Karpas-422 (cell line): ENCODE measurements around the gene CSNK1D. TPM values are rescaled to one million over a fixed set of nuclear protein-coding genes. Genes with fewer than 3 reads are reported as not detected.
"Not testable (repeated sequence)": the region's sequence is repeated elsewhere in the genome, so short reads cannot be mapped to it uniquely, and the experiment has no call there.

Source experiments
- DNase-seq: peaks from one replicate; pipeline ENCODE4 v3.0.0-alpha.2; 2015
- H2AFZ ChIP-seq: fragments of 200-600 bp; sonication (generic); 2 replicates; pipeline ENCODE4 v1.6.1; 2014; ENCODE audit warnings: antibody characterized with exemption, low read length, mixed read lengths
- H3K27ac ChIP-seq: fragments of 200-600 bp; sonication (generic); 2 replicates; pipeline ENCODE4 v1.5.1; 2014; ENCODE audit warnings: mild to moderate bottlenecking, low read length, moderate library complexity
- H3K27me3 ChIP-seq: fragments of 200-600 bp; sonication (generic); 2 replicates; pipeline ENCODE4 v1.6.1; 2014; ENCODE audit warnings: low read length, mixed read lengths
- H3K36me3 ChIP-seq: fragments of 200-600 bp; sonication (generic); 2 replicates; pipeline ENCODE4 v1.6.1; 2014; ENCODE audit warnings: low read length, mixed read lengths; ENCODE audit not compliant: insufficient read depth
- H3K4me1 ChIP-seq: fragments of 200-600 bp; sonication (generic); 2 replicates; pipeline ENCODE4 v1.6.1; 2014; ENCODE audit warnings: mild to moderate bottlenecking, low read length, mixed read lengths
- H3K4me2 ChIP-seq: fragments of 200-600 bp; sonication (generic); 2 replicates; pipeline ENCODE4 v1.6.1; 2014; ENCODE audit warnings: low read length, low read depth, mild to moderate bottlenecking; ENCODE audit not compliant: poor library complexity, severe bottlenecking
- H3K4me3 ChIP-seq: fragments of 200-600 bp; sonication (generic); 2 replicates; pipeline ENCODE4 v1.5.1; 2014; ENCODE audit warnings: mild to moderate bottlenecking, antibody characterized with exemption, low read length, mixed read lengths
- H3K79me2 ChIP-seq: fragments of 200-600 bp; sonication (generic); 2 replicates; pipeline ENCODE4 v1.6.1; 2014; ENCODE audit warnings: mild to moderate bottlenecking, low read length, mixed read lengths
- H3K9ac ChIP-seq: fragments of 200-600 bp; sonication (generic); 2 replicates; pipeline ENCODE4 v1.6.0; 2014; ENCODE audit warnings: low read length
- H3K9me2 ChIP-seq: fragments of 200-600 bp; sonication (generic), shearing (Covaris generic); replicated peaks from 2 replicates; pipeline ENCODE4 v1.6.0; 2014; ENCODE audit warnings: mild to moderate bottlenecking, low read length, moderate library complexity; ENCODE audit not compliant: insufficient read depth
- H3K9me3 ChIP-seq: fragments of 300-700, 200-600 bp; sonication (generic); 2 replicates; pipeline ENCODE4 v1.6.1; 2014; ENCODE audit warnings: low read length, mixed read lengths
- H4K20me1 ChIP-seq: fragments of 200-600 bp; sonication (generic); 2 replicates; pipeline ENCODE4 v1.6.1; 2014; ENCODE audit warnings: mild to moderate bottlenecking, antibody characterized with exemption, low read length, low read depth; ENCODE audit not compliant: insufficient read depth
- total RNA-seq: library from RNA; depleted of rRNA; stranded (reverse); fragments of >200 nt; shearing (Covaris generic); gene quantifications from 2 replicates; pipeline ENCODE4 v1.2.3, GENCODE V29; 2014; ENCODE audit warnings: low replicate concordance; rRNA removed

CSNK1D gene
- total RNA-seq, 1 experiment from 2014 or later, result 30.6 TPM

- H3K9me3 ChIP-seq, result no peaks in the 10 kb centered on the region
Measured at GRCh38 chr17:82199496-82199895, 74.0 kb downstream of the CSNK1D start.

GRCh38 chr17:82198092-82198491 is 75.4 kb downstream of the CSNK1D start:
- H3K79me2 ChIP-seq, result no peaks in the 10 kb centered on the region
- H3K4me1 ChIP-seq, result no peaks in the 10 kb centered on the region
- H3K9me3 ChIP-seq, result no peaks in the 10 kb centered on the region
- no peaks in the 10 kb centered on the region for H3K27me3 ChIP-seq
- no peak overlapping the region for H3K4me2 ChIP-seq
- DNase-seq, result no peak
- H3K4me3 ChIP-seq, result no peak overlapping the region
- no peak overlapping the region for H3K9ac ChIP-seq
- no peaks in the 10 kb centered on the region for H3K9me2 ChIP-seq
- H3K36me3 ChIP-seq, result no peaks in the 10 kb centered on the region
- no peak overlapping the region for H3K27ac ChIP-seq
- H4K20me1 ChIP-seq, result no peaks in the 10 kb centered on the region
- no peak overlapping the region for H2AFZ ChIP-seq

More at GRCh38 chr17:82199496-82199895, 74.0 kb downstream of the CSNK1D start:
- Histone ChIP-seq H2AFZ (no peak overlapping the region), H3K4me3 (no peak overlapping the region), H3K9me2 (no peaks in the 10 kb centered on the region), H4K20me1 (no peaks in the 10 kb centered on the region), H3K4me2 (no peak overlapping the region), H3K27me3 (no peaks in the 10 kb centered on the region), H3K4me1 (no peaks in the 10 kb centered on the region), H3K27ac (no peak overlapping the region), H3K9ac (no peak overlapping the region), H3K36me3 (no peaks in the 10 kb centered on the region), H3K79me2 (no peaks in the 10 kb centered on the region)
- DNase-seq, result no peak

GRCh38 chr17:82195675-82196672 is 77.5 kb downstream of the CSNK1D start:
- Histone ChIP-seq H3K36me3 (no peaks in the 10 kb centered on the region), H3K4me3 (no peak overlapping the region), H3K27ac (no peak overlapping the region), H3K9ac (no peak overlapping the region), H3K4me1 (no peaks in the 10 kb centered on the region), H2AFZ (no peak overlapping the region), H3K79me2 (no peaks in the 10 kb centered on the region), H4K20me1 (no peaks in the 10 kb centered on the region), H3K9me3 (no peaks in the 10 kb centered on the region), H3K27me3 (no peaks in the 10 kb centered on the region), H3K9me2 (no peaks in the 10 kb centered on the region), H3K4me2 (no peak overlapping the region)
- DNase-seq, result no peak

GRCh38 chr17:82194765-82195164 is 78.7 kb downstream of the CSNK1D start:
- no peaks in the 10 kb centered on the region for H3K36me3 ChIP-seq
- H3K4me2 ChIP-seq, result no peak overlapping the region
- H3K9me2 ChIP-seq, result no peaks in the 10 kb centered on the region
- no peaks in the 10 kb centered on the region for H3K9me3 ChIP-seq
- H3K27ac ChIP-seq, result no peak overlapping the region
- H4K20me1 ChIP-seq, result no peaks in the 10 kb centered on the region
- H3K79me2 ChIP-seq, result no peaks in the 10 kb centered on the region
- no peak for DNase-seq
- H3K4me1 ChIP-seq, result no peaks in the 10 kb centered on the region
- H3K4me3 ChIP-seq, result no peak overlapping the region
- H2AFZ ChIP-seq, result no peak overlapping the region
- H3K27me3 ChIP-seq, result no peaks in the 10 kb centered on the region
- no peak overlapping the region for H3K9ac ChIP-seq

GRCh38 chr17:82193520-82194220 is 79.8 kb downstream of the CSNK1D start:
- no peak overlapping the region for H3K4me2 ChIP-seq
- no peaks in the 10 kb centered on the region for H3K9me2 ChIP-seq
- no peak overlapping the region for H3K4me3 ChIP-seq
- no peak overlapping the region for H3K9ac ChIP-seq
- H4K20me1 ChIP-seq, result no peaks in the 10 kb centered on the region
- no peaks in the 10 kb centered on the region for H3K4me1 ChIP-seq
- H3K9me3 ChIP-seq, result no peaks in the 10 kb centered on the region
- no peak overlapping the region for H3K27ac ChIP-seq
- H3K79me2 ChIP-seq, result no peaks in the 10 kb centered on the region
- no peak for DNase-seq
- no peaks in the 10 kb centered on the region for H3K36me3 ChIP-seq
- H3K27me3 ChIP-seq, result no peaks in the 10 kb centered on the region
- H2AFZ ChIP-seq, result no peak overlapping the region

- H3K4me1 ChIP-seq, H3K9me3 ChIP-seq, H3K27ac ChIP-seq, DNase-seq, H3K36me3 ChIP-seq, H3K9ac ChIP-seq, H2AFZ ChIP-seq, H4K20me1 ChIP-seq, H3K79me2 ChIP-seq, H3K9me2 ChIP-seq, H3K4me3 ChIP-seq, H3K27me3 ChIP-seq, H3K4me2 ChIP-seq: not testable (repeated sequence)
Measured at GRCh38 chr17:82193050-82193449, 80.5 kb downstream of the CSNK1D start.

Other genes starting within 250 kb of the CSNK1D start
- 9.6 and 9.7 TPM in 2 replicates for gene RAC3, start 242.0 kb downstream of the CSNK1D start, total RNA-seq
- gene DCXR, start 236.0 kb downstream of the CSNK1D start, total RNA-seq, result 103 and 164 TPM in 2 replicates
- 16.5 and 26.8 TPM in 2 replicates for gene RFNG, start 221.9 kb downstream of the CSNK1D start, total RNA-seq
- gene GPS1, start 221.8 kb downstream of the CSNK1D start, total RNA-seq, result 57.1 and 110 TPM in 2 replicates
- 89.6 and 187 TPM in 2 replicates for gene DUS1L, start 207.9 kb downstream of the CSNK1D start, total RNA-seq
- gene FASN, start 175.5 kb downstream of the CSNK1D start, total RNA-seq, result 94.1 and 197 TPM in 2 replicates
- 31.3 and 37.4 TPM in 2 replicates for gene CCDC57, start 60.9 kb downstream of the CSNK1D start, total RNA-seq
- gene SLC16A3, start 44.7 kb downstream of the CSNK1D start, total RNA-seq, result 0.67 and 6.0 TPM in 2 replicates
- not detected in 2 replicates for gene CD7, start 43.9 kb upstream of the CSNK1D start, total RNA-seq
- 0.72 TPM in 1 of 2 replicates, not detected in the other for gene SECTM1, start 60.1 kb upstream of the CSNK1D start, total RNA-seq
- 0.34 and 2.3 TPM in 2 replicates for gene TEX19, start 85.5 kb upstream of the CSNK1D start, total RNA-seq
- gene UTS2R, start 98.1 kb upstream of the CSNK1D start, total RNA-seq, result not detected in 2 replicates
- 21.7 and 55.7 TPM in 2 replicates for gene HEXD, start 144.6 kb upstream of the CSNK1D start, total RNA-seq
- 14.8 and 17.9 TPM in 2 replicates for gene OGFOD3, start 144.9 kb upstream of the CSNK1D start, total RNA-seq
- gene CYBC1, start 177.1 kb upstream of the CSNK1D start, total RNA-seq, result 92.4 and 147 TPM in 2 replicates
- gene NARF, start 185.0 kb upstream of the CSNK1D start, total RNA-seq, result 43.3 and 53.5 TPM in 2 replicates
- gene FOXK2, start 246.0 kb upstream of the CSNK1D start, total RNA-seq, result 19.7 and 22.4 TPM in 2 replicates